WERI-Rb-1 (cell line): ENCODE results near the gene GBX1.

Experiments
- DNase-seq: peaks from one replicate; pipeline ENCODE4 v3.0.0-alpha.2; 2020
- H3K27ac ChIP-seq: fragments of 250-450 bp; sonication (Bioruptor Pico); 2 replicates; pipeline ENCODE4 v1.5.1; 2020; ENCODE audit warnings: mild to moderate bottlenecking, moderate library complexity
- H3K27me3 ChIP-seq: fragments of 250-450 bp; sonication (Bioruptor Pico); 2 replicates; pipeline ENCODE4 v1.5.1; 2021; ENCODE audit warnings: mild to moderate bottlenecking, low read depth, moderate library complexity; ENCODE audit not compliant: insufficient read depth, severe bottlenecking
- H3K36me3 ChIP-seq: fragments of 250-450 bp; sonication (Bioruptor Pico); 2 replicates; pipeline ENCODE4 v1.5.1; 2020; ENCODE audit warnings: mild to moderate bottlenecking, moderate library complexity
- H3K4me3 ChIP-seq: 2 replicates; pipeline ENCODE4 v1.5.1; 2011; ENCODE audit warnings: low read depth, mild to moderate bottlenecking, control low read depth, low read length
- H3K9me3 ChIP-seq: fragments of 250-450 bp; sonication (Bioruptor Pico); 2 replicates; pipeline ENCODE4 v1.5.1; 2021; ENCODE audit warnings: mild to moderate bottlenecking, moderate library complexity; ENCODE audit not compliant: severe bottlenecking
- TF ChIP-seq, protein P1 (sequence below): IDR thresholded peaks from 2 replicates; pipeline ENCODE4 v1.5.1; 2011; ENCODE audit warnings: low read depth, mild to moderate bottlenecking, control low read depth, inconsistent platforms, low read length

Gene GBX1

DNA sequence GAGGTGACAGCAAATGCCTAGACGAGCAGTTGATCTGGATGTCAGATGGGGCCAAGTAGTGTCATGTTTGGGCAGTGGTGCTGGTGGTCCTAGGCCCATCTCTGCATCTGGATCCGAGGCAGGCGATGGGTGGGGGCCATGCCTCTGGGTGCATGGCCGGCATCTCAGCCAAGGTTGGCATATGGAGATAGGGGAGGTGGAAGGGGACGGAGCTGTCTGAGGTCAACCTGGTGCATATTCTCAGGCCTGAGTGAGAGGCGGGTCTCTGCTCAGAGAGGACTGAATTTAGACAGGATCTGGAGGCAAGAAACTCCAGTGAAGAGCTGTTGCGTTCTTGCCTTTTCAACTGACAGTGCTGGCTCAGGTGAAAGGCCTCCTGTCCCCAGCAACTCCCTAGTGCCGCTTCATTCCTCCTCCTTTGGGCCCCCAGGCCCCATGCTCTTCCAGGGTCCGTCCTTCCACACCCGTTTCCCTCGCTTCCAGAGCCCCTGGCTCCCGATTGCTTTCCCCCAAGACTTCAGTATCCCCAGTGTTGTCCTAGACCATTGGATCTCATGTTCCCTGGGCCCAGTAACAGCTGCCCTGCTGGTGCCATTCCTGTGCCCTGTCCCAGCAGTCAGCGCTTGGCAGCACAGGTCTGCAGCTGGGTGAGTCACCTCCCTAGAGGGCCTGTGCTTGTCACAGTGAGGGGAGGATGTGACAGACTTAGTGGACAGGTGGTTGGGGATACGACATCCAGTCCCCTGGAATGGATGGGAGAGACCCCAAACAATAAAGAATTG, 32.6 kb downstream of the GBX1 start:
- Histone ChIP-seq H3K9me3 (no peaks in the 10 kb centered on the region), H3K27me3 (no peaks in the 10 kb centered on the region), H3K27ac (no peak overlapping the region), H3K36me3 (peaks cover 58% of the 10 kb centered on the region), H3K4me3 (no peak overlapping the region)
- DNase-seq, result no peak
- TF ChIP-seq, protein P1, sequence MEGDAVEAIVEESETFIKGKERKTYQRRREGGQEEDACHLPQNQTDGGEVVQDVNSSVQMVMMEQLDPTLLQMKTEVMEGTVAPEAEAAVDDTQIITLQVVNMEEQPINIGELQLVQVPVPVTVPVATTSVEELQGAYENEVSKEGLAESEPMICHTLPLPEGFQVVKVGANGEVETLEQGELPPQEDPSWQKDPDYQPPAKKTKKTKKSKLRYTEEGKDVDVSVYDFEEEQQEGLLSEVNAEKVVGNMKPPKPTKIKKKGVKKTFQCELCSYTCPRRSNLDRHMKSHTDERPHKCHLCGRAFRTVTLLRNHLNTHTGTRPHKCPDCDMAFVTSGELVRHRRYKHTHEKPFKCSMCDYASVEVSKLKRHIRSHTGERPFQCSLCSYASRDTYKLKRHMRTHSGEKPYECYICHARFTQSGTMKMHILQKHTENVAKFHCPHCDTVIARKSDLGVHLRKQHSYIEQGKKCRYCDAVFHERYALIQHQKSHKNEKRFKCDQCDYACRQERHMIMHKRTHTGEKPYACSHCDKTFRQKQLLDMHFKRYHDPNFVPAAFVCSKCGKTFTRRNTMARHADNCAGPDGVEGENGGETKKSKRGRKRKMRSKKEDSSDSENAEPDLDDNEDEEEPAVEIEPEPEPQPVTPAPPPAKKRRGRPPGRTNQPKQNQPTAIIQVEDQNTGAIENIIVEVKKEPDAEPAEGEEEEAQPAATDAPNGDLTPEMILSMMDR, result no peak

DNA sequence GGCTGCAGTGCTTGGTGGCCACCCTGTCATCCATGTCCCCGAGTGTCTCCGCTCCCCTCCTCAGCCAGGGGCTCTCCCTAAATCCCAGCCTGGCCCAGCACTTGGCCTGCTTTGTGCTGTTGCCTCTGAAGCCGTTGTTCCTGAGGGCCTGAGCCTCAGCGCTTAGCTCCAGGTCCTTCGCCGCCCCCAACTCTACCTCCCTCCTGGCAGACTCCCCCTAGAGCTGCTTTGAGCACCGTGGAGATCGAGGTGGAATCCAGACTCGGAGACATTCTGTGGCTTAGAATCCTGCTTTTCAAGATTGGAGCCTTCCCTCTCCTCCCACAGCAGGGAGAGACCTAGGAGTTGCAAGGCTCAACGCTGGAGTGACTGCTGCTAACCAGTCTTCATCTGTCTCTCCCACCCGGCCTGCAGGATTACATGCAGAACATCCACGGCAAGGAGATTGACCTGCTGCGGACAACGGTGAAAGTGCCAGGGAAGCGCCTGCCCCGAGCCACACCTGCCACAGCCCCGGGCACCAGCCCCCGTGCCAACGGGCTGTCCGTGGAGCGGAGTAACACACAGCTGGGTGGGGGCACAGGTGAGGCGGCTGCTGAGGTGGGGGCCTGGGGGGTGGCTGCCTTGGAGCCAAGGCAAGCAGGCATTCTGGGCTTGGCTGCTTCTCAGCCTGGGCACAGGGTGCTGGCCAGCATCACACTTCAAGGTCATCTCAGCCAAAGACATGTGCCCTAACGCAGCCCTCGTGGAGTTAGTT, 33.3 kb downstream of the GBX1 start:
- TF ChIP-seq, protein P1, result no peak
- H3K36me3 ChIP-seq, result peaks cover 65% of the 10 kb centered on the region
- H3K27me3 ChIP-seq, result no peaks in the 10 kb centered on the region
- DNase-seq, result no peak
- no peak overlapping the region for H3K27ac ChIP-seq
- H3K9me3 ChIP-seq, result no peaks in the 10 kb centered on the region
- H3K4me3 ChIP-seq, result no peak overlapping the region

GRCh38 chr7:151133266-151133985, 34.1 kb downstream of the GBX1 start:
- peaks cover 70% of the 10 kb centered on the region for H3K36me3 ChIP-seq
- H3K9me3 ChIP-seq, result no peaks in the 10 kb centered on the region
- H3K27ac ChIP-seq, result no peak overlapping the region
- no peaks in the 10 kb centered on the region for H3K27me3 ChIP-seq
- H3K4me3 ChIP-seq, result no peak overlapping the region
- DNase-seq, result no peak
- TF ChIP-seq, protein P1, result no peak

- Histone ChIP-seq H3K27ac (no peak overlapping the region), H3K9me3 (no peaks in the 10 kb centered on the region), H3K27me3 (no peaks in the 10 kb centered on the region), H3K36me3 (peaks cover 76% of the 10 kb centered on the region), H3K4me3 (no peak overlapping the region)
- TF ChIP-seq, protein P1, result no peak
- DNase-seq, result no peak
These were observed 34.9 kb downstream of the GBX1 start for GRCh38 chr7:151132461-151133205.

DNA sequence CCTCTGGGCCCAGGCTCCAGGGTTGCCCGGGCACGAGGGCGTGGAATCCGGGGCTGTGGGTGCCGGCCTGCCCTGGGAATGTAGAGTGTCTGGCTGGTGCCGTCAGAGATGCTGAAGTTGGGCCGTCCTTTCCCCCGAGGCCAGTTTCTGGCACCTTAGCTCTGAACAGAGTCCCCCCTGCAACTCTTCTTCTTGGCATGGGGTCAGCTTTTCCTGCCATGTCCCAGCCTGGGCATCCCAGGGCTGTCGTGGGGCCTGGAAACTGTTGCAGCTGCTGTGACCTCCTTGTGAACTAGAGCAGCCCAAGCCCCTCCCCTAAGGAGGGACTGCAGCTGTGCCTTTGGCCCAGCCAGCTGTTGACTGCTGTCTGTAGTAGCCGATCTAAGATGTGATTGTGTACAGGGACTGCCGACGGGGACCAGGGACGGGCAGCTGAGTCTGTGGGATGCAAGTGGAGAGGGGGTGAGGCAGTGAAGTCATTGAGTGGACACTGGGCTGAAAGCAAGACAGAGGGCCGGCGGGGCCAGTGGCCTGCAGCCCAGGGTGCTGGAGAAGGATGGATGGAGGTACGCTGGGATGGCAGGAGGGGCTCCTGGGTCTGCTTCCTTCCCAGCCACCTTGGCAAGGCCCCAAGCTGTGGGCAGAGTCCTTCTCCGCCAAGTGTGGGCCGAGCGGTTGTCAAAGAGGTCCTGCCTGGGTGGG, 35.8 kb downstream of the GBX1 start:
- Histone ChIP-seq H3K9me3 (no peaks in the 10 kb centered on the region), H3K27ac (no peak overlapping the region), H3K36me3 (peaks cover 76% of the 10 kb centered on the region), H3K4me3 (no peak overlapping the region), H3K27me3 (no peaks in the 10 kb centered on the region)
- DNase-seq, result no peak
- TF ChIP-seq, protein P1, result no peak
